ENCODE data around the gene GCM1.

GRCh38 chr6:53133961-53134360 lies 14.7 kb downstream of the GCM1 start:
- TF ChIP-seq CTCF (IDR thresholded peaks at IDR 0.05), result no peak
- no peak for TF ChIP-seq POLR2AphosphoS5 (IDR thresholded peaks at IDR 0.05)
- no peak for TF ChIP-seq EP300 (IDR thresholded peaks at IDR 0.05)
- TF ChIP-seq POLR2A (IDR thresholded peaks at IDR 0.05), result no peak

All from stomach (tissue), 4 donors.